Measurements from ENCODE around the gene MSRB1. TPM values are rescaled to one million over a fixed set of nuclear protein-coding genes. Genes with fewer than 3 reads are reported as not detected.

MSRB1 gene
- total RNA-seq, 6 experiments from 2014 or later: 21.0 to 27.4 (median 22.7) TPM

DNA sequence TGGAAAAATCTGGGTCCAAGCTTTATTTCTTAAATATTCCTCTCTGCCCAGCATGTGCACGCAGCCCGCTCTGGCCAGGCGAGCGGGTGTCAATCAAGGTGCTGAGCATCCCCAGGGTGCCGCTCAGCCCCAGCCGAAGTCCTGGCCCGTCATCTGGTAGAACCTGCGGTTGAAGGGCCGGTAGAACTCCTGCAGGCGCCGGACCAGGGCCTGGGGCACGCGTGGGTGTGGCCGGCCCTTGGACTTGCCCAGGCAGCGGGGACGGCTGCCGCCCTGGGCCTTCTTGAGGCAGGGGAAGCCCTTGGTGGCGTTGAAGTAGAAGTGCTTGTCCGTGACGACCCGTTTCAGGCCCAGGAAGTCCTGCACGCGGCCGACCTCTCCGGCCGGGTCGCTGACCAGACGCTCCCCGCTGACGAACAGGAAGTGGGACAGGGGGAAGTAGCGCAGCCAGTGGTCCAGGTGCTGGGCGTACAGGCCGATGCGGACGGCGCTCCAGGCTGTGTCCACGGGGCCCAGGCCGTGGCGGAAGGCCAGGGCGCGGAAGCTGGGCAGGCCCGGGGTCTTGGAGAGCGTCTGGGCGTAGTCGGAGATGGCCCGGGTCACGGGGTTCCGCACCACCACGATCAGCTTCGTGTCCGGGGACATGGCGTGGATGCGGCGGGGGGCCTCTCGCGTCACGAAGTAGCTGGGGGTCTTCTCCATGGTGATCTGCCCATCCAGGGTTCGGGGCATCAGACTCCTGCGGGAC, 31.4 kb downstream of the MSRB1 start:
- H3K36me3 Mint-ChIP-seq (ENCODE audit: low read depth): no peaks in the 10 kb centered on the region
- H3K27me3 Mint-ChIP-seq (ENCODE audit: insufficient read depth): peaks cover 40% of the 10 kb centered on the region
- H3K9me3 Mint-ChIP-seq: no peaks in the 10 kb centered on the region
- peaks cover 4% of the 10 kb centered on the region for H3K4me1 Mint-ChIP-seq (ENCODE audit: low read depth)
- H3K27ac Mint-ChIP-seq: no peak overlapping the region
- H3K4me3 Mint-ChIP-seq: no peak overlapping the region
- no peak for DNase-seq
- TF ChIP-seq, protein P1, sequence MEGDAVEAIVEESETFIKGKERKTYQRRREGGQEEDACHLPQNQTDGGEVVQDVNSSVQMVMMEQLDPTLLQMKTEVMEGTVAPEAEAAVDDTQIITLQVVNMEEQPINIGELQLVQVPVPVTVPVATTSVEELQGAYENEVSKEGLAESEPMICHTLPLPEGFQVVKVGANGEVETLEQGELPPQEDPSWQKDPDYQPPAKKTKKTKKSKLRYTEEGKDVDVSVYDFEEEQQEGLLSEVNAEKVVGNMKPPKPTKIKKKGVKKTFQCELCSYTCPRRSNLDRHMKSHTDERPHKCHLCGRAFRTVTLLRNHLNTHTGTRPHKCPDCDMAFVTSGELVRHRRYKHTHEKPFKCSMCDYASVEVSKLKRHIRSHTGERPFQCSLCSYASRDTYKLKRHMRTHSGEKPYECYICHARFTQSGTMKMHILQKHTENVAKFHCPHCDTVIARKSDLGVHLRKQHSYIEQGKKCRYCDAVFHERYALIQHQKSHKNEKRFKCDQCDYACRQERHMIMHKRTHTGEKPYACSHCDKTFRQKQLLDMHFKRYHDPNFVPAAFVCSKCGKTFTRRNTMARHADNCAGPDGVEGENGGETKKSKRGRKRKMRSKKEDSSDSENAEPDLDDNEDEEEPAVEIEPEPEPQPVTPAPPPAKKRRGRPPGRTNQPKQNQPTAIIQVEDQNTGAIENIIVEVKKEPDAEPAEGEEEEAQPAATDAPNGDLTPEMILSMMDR (IDR thresholded peaks at IDR 0.05): no peak

DNA sequence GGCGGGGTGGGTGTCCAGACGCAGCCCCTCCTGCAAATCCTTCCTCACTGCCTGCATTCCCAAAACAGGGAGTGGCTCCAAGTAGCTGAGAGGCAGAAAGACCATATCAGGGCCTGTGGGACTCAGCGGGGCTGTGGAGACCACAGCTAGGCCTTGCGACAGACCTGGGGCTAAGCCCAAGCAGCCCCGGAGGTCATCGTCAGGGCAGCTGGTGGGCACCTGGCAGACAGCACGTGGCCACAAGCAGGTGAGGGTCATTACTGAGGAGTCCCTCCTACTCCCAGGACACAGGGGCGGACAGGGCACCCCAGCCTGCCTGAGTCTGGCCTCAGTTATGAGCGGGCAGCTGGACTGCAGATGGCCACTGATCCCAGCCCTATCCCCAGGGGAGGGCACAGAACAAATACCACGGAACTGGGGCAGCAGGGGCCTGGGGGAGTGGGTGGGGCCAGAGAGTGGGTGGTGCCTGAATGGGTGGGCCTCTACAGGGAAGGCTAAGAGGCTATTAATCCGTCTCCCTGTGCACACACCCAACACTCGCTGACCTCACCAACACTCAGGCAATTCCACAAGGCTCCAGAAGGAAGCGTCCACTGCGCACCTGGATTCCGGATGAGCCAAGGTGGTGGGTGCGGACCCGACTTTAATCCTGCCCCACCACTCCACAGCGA, 33.3 kb downstream of the MSRB1 start:
- TF ChIP-seq, protein P1 (IDR thresholded peaks at IDR 0.05): no peak
- Mint-ChIP-seq H3K36me3 (ENCODE audit: low read depth) (no peaks in the 10 kb centered on the region), H3K27ac (no peak overlapping the region), H3K27me3 (ENCODE audit: insufficient read depth) (peaks cover 39% of the 10 kb centered on the region), H3K9me3 (no peaks in the 10 kb centered on the region), H3K4me3 (no peak overlapping the region), H3K4me1 (ENCODE audit: low read depth) (peaks cover 6% of the 10 kb centered on the region)
- no peak for DNase-seq

DNA sequence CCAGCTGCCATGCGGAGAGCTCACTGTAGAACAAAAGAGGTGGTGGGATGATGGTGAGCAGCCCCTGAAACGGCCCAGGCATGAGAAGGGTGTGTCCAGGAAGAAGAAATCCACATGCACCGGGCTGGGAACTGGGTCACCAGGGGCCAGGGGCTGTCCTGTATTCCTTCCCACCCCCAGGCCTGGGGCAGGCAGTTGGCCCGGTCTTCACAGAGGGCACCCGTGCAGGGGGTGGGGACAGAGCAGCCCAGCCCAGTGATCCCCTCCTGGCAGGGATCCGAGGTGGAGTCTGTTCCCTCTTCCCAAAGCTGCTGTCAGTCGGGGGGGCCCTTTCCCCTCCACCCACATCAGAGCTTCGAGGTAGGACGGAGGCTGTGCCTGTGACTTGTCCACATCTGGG, 34.0 kb downstream of the MSRB1 start:
- H3K4me1 Mint-ChIP-seq (ENCODE audit: low read depth): peaks cover 6% of the 10 kb centered on the region
- no peaks in the 10 kb centered on the region for H3K9me3 Mint-ChIP-seq
- no peak for DNase-seq
- H3K27me3 Mint-ChIP-seq (ENCODE audit: insufficient read depth): peaks cover 40% of the 10 kb centered on the region
- H3K4me3 Mint-ChIP-seq: no peak overlapping the region
- H3K27ac Mint-ChIP-seq: no peak overlapping the region
- no peaks in the 10 kb centered on the region for H3K36me3 Mint-ChIP-seq (ENCODE audit: low read depth)
- TF ChIP-seq, protein P1 (IDR thresholded peaks at IDR 0.05): no peak

DNA sequence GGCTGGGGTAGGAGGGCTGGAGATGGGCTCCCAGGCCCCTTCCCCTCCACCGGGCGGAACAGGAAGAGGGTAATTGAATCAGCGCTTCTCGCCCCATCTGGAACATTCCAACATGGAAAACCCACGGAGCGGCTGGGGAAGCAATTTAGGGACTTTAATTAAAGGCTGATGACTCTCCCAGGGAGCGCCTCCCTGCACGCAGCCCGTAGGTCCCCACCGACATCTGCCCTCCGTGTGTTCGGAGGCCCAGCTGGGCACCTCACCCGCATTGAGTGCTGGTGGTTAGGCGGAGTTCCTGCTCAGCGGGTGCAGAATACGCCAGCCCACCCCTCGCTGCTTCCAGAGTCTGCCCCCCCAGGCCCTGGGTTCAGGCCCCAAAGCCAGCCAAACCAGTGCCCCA, 34.8 kb downstream of the MSRB1 start:
- H3K36me3 Mint-ChIP-seq (ENCODE audit: low read depth): no peaks in the 10 kb centered on the region
- H3K4me1 Mint-ChIP-seq (ENCODE audit: low read depth): peaks cover 6% of the 10 kb centered on the region
- peaks cover 47% of the 10 kb centered on the region for H3K27me3 Mint-ChIP-seq (ENCODE audit: insufficient read depth)
- TF ChIP-seq, protein P1 (IDR thresholded peaks at IDR 0.05): no peak
- no peak for DNase-seq
- no peak overlapping the region for H3K27ac Mint-ChIP-seq
- no peak overlapping the region for H3K4me3 Mint-ChIP-seq
- H3K9me3 Mint-ChIP-seq: no peaks in the 10 kb centered on the region

DNA sequence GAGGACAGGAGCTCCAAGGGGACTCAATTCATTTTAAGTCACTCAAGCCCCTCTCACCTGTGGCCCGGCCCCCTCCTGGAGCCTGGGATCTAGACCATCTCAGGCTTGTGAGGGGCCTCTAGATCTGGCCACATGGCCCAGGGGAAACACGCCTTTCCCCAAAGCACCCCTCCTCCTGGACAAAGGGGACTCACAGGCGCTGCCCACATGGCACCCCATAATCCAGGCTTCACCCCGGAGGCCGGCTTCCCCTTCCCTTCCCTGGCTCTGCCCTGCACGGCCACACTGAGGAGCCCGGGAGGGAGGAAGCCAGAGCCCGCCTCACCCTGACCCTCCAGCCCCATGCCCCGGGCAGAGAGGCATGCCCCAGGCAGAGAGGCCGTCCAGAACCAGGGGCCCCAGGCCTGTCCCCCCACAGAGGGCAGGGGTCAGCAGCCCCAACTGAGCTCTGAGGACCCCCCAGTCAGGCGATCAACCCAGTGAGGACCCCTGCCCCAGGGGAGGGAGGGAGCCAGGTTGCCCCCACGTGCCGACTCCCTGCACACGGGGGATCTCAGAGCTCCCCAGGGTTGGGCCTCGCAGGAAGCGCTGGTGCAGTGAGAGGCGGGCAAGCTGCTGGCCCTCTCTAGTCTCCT, 35.7 kb downstream of the MSRB1 start:
- H3K4me1 Mint-ChIP-seq (ENCODE audit: low read depth): peaks cover 6% of the 10 kb centered on the region
- H3K36me3 Mint-ChIP-seq (ENCODE audit: low read depth): no peaks in the 10 kb centered on the region
- no peak overlapping the region for H3K4me3 Mint-ChIP-seq
- DNase-seq: no peak
- peaks cover 52% of the 10 kb centered on the region for H3K27me3 Mint-ChIP-seq (ENCODE audit: insufficient read depth)
- TF ChIP-seq, protein P1 (IDR thresholded peaks at IDR 0.05): no peak
- H3K27ac Mint-ChIP-seq: no peak overlapping the region
- H3K9me3 Mint-ChIP-seq: no peaks in the 10 kb centered on the region
